H1 (cell line): Measurements from ENCODE around the gene ANGPTL5. TPM values are rescaled to one million over a fixed set of nuclear protein-coding genes. Genes with fewer than 3 reads are reported as not detected.

ENCODE experiments used
- ATF3 ChIP-seq: IDR thresholded peaks from 2 replicates; pipeline ENCODE4 v1.6.1; 2011; ENCODE audit warnings: low read depth, mild to moderate bottlenecking, low read length; ENCODE audit not compliant: insufficient read depth
- BCL11A ChIP-seq, 2 experiments: IDR thresholded peaks; one replicate each; pipeline ENCODE4 v1.6.1; 2011; ENCODE audit warnings: low read depth in 2 of 2, low read length in 2 of 2, mild to moderate bottlenecking in 2 of 2
- CHD1 ChIP-seq: IDR thresholded peaks from 2 replicates; pipeline ENCODE4 v1.6.1; 2012; ENCODE audit warnings: low read depth, low read length, improper control_type of control experiment
- CTBP2 ChIP-seq: IDR thresholded peaks from 2 replicates; pipeline ENCODE4 v1.7.0; 2011; ENCODE audit warnings: borderline replicate concordance, mild to moderate bottlenecking, moderate library complexity, mixed read lengths, low read length; ENCODE audit not compliant: insufficient read depth, insufficient read length
- EGR1 ChIP-seq: IDR thresholded peaks from 2 replicates; pipeline ENCODE4 v1.6.1; 2011; ENCODE audit warnings: low read depth, low read length, borderline replicate concordance
- EZH2 ChIP-seq: fragments of 200-600 bp; sonication (generic); IDR thresholded peaks from 2 replicates; pipeline ENCODE4 v1.7.1; 2012; ENCODE audit warnings: low read depth, mild to moderate bottlenecking, moderate library complexity, low read length, inconsistent platforms; ENCODE audit not compliant: severe bottlenecking
- FOSL1 ChIP-seq: IDR thresholded peaks from 2 replicates; pipeline ENCODE4 v1.6.1; 2011; ENCODE audit warnings: mild to moderate bottlenecking, low read depth, low read length, moderate library complexity; ENCODE audit not compliant: insufficient read depth
- GTF2F1 ChIP-seq: IDR thresholded peaks from 2 replicates; pipeline ENCODE4 v1.6.1; 2012; ENCODE audit warnings: low read depth, low read length, improper control_type of control experiment, borderline replicate concordance
- HDAC6 ChIP-seq: IDR thresholded peaks from one replicate; pipeline ENCODE4 v1.7.1; 2012; ENCODE audit warnings: low read depth, mild to moderate bottlenecking, inconsistent platforms, low read length, moderate library complexity
- JUN ChIP-seq: IDR thresholded peaks from 2 replicates; pipeline ENCODE4 v1.6.1; 2011; ENCODE audit warnings: low read depth, mild to moderate bottlenecking, improper control_type of control experiment, low read length
- JUND ChIP-seq: IDR thresholded peaks from 2 replicates; pipeline ENCODE4 v1.6.1; 2011; ENCODE audit warnings: mild to moderate bottlenecking, improper control_type of control experiment, low read length
- KDM1A ChIP-seq: fragments of 200-600, 300-600 bp; sonication (generic); IDR thresholded peaks from 2 replicates; pipeline ENCODE4 v1.7.1; 2016; ENCODE audit warnings: mild to moderate bottlenecking, low read length, borderline replicate concordance
- NANOG ChIP-seq: IDR thresholded peaks from 2 replicates; pipeline ENCODE4 v1.6.1; 2011; ENCODE audit warnings: low read length, low read depth, mild to moderate bottlenecking, inconsistent platforms; ENCODE audit not compliant: insufficient read depth, poor library complexity, severe bottlenecking
- PHF8 ChIP-seq: fragments of 200-600 bp; sonication (generic); conservative IDR thresholded peaks from 2 replicates; pipeline ENCODE4 v1.7.1; 2012; ENCODE audit warnings: low read depth, mild to moderate bottlenecking, inconsistent platforms, low read length, moderate library complexity
- POLR2A ChIP-seq, 2 experiments: IDR thresholded peaks; 1 replicate in 1 of 2; 2 replicates in 1 of 2; pipeline ENCODE4 v1.6.1; 2011; ENCODE audit warnings: low read depth in 2 of 2, low read length in 2 of 2, mild to moderate bottlenecking in 2 of 2; ENCODE audit errors: control extremely low read depth in 1 of 2
- POU5F1 ChIP-seq: IDR thresholded peaks from 2 replicates; pipeline ENCODE4 v1.6.1; 2011; ENCODE audit warnings: low read depth, mild to moderate bottlenecking, low read length, moderate library complexity
- RXRA ChIP-seq: IDR thresholded peaks from 2 replicates; pipeline ENCODE4 v1.6.1; 2011; ENCODE audit warnings: low read depth, mild to moderate bottlenecking, low read length, moderate library complexity; ENCODE audit not compliant: insufficient read depth
- SIN3A ChIP-seq, 2 experiments: IDR thresholded peaks in 1 of 2; conservative IDR thresholded peaks in 1 of 2; 2 replicates each; pipeline ENCODE4 v1.6.1; 2011 to 2012; ENCODE audit warnings: low read length in 2 of 2, improper control_type of control experiment in 1 of 2, low read depth in 1 of 2, mild to moderate bottlenecking in 1 of 2
- SP1 ChIP-seq: IDR thresholded peaks from 2 replicates; pipeline ENCODE4 v1.6.1; 2011; ENCODE audit warnings: low read depth, low read length
- SUZ12 ChIP-seq: fragments of 200-600 bp; sonication (generic); IDR thresholded peaks from 2 replicates; pipeline ENCODE4 v1.6.1; 2012; ENCODE audit warnings: mild to moderate bottlenecking, inconsistent platforms, low read length, moderate library complexity, mixed read lengths
- TAF1 ChIP-seq: IDR thresholded peaks from 2 replicates; pipeline ENCODE4 v1.6.1; 2011; ENCODE audit warnings: mild to moderate bottlenecking, low read depth, low read length
- TCF12 ChIP-seq: IDR thresholded peaks from 2 replicates; pipeline ENCODE4 v1.6.1; 2011; ENCODE audit warnings: low read depth, mild to moderate bottlenecking, low read length
- TEAD4 ChIP-seq: IDR thresholded peaks from 2 replicates; pipeline ENCODE4 v1.6.1; 2012; ENCODE audit warnings: low read depth, low read length, inconsistent platforms, mixed read lengths
- polyA plus RNA-seq, 7 experiments: library from polyadenylated mRNA; depleted of rRNA in 3 of 7; stranded (reverse) in 5 of 7; unstranded in 2 of 7; fragments of >200 nt in 5 of 7; fragments of 200-250 nt in 2 of 7; gene quantifications; 1 replicate in 5 of 7; 2 replicates in 1 of 7; 4 replicates in 1 of 7; pipeline versions ENCODE4 v1.2.1 to v1.2.3, GENCODE V29; 2011 to 2013; ENCODE audit warnings: missing spikeins in 2 of 7, mixed read lengths in 2 of 7
- total RNA-seq: library from RNA; stranded (reverse); fragmentation: NEBNext Ultra II Directional; extraction: Animal tissue kit (Norgen Biotek cat#: 25700); gene quantifications from 2 replicates; pipeline ENCODE4 v1.2.1, GENCODE V29; 2021
- TF ChIP-seq, protein P1 (sequence below): IDR thresholded peaks from 2 replicates; pipeline ENCODE4 v1.6.1; 2012; ENCODE audit warnings: inconsistent platforms

ANGPTL5 gene
- total and polyA plus RNA-seq, 2 of the 8 experiments (the other 6 are each of a cell fraction or from before 2014, with no cell fraction given): not detected

- no peak for TF ChIP-seq EZH2
- no peak for TF ChIP-seq EGR1
- no peak for TF ChIP-seq TEAD4
- no peak for TF ChIP-seq SUZ12
- no peak for TF ChIP-seq TCF12
- no peak for TF ChIP-seq SP1
- no peak for TF ChIP-seq POU5F1
- TF ChIP-seq TAF1: no peak; the same call in 1 of the 2 replicates
- TF ChIP-seq KDM1A: no peak
- TF ChIP-seq CHD1: no peak
- no peak for TF ChIP-seq FOSL1
- no peak for TF ChIP-seq JUN
- no peak for TF ChIP-seq ATF3
- no peak for TF ChIP-seq BCL11A (IDR thresholded peaks at IDR 0.05; ENCODE audit: low read depth in 2 of 2, low read length in 2 of 2)
- no peak for TF ChIP-seq GTF2F1
- TF ChIP-seq JUND: no peak
- TF ChIP-seq PHF8: peak; percentile 50; the same call in 1 of the 2 replicates
- peak; percentile 80 to 98; a peak in 2 of 4 replicates for TF ChIP-seq SIN3A (conservative IDR thresholded peaks at IDR 0.05 in 1 of 2, IDR thresholded peaks at IDR 0.05 in 1 of 2; ENCODE audit: low read depth in 1 of 2, low read length in 2 of 2)
- TF ChIP-seq HDAC6: no peak
- no peak for TF ChIP-seq NANOG
- TF ChIP-seq RXRA: no peak
- peak; percentile 59 for TF ChIP-seq CTBP2
- TF ChIP-seq, protein P1, sequence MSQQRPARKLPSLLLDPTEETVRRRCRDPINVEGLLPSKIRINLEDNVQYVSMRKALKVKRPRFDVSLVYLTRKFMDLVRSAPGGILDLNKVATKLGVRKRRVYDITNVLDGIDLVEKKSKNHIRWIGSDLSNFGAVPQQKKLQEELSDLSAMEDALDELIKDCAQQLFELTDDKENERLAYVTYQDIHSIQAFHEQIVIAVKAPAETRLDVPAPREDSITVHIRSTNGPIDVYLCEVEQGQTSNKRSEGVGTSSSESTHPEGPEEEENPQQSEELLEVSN: peak; percentile 73
- peak in 1 of 2 experiments; percentile 69; a peak in 2 of 3 replicates for TF ChIP-seq POLR2A (IDR thresholded peaks at IDR 0.05; ENCODE audit: control extremely low read depth in 1 of 2, low read depth in 2 of 2, low read length in 2 of 2)
Measured at GRCh38 chr11:101914738-101915426, 1.4 kb downstream of the ANGPTL5 start, which contains the start of gene CEP126 (continued).
